Loucy (cell line): ENCODE results near the gene BIRC2.

Experiments used
- EZH2phosphoT487 ChIP-seq: fragments of 200-600 bp; IDR thresholded peaks from 2 replicates; pipeline ENCODE4 v1.6.1; 2018; ENCODE audit warnings: antibody characterized with exemption, mild to moderate bottlenecking, moderate library complexity, borderline replicate concordance
- TF ChIP-seq, protein P1 (sequence below): fragments of 200-600 bp; sonication (generic); conservative IDR thresholded peaks from 2 replicates; pipeline ENCODE4 v1.5.1; 2014; ENCODE audit warnings: mild to moderate bottlenecking, antibody characterized with exemption, low read length

- TF ChIP-seq, protein P1, sequence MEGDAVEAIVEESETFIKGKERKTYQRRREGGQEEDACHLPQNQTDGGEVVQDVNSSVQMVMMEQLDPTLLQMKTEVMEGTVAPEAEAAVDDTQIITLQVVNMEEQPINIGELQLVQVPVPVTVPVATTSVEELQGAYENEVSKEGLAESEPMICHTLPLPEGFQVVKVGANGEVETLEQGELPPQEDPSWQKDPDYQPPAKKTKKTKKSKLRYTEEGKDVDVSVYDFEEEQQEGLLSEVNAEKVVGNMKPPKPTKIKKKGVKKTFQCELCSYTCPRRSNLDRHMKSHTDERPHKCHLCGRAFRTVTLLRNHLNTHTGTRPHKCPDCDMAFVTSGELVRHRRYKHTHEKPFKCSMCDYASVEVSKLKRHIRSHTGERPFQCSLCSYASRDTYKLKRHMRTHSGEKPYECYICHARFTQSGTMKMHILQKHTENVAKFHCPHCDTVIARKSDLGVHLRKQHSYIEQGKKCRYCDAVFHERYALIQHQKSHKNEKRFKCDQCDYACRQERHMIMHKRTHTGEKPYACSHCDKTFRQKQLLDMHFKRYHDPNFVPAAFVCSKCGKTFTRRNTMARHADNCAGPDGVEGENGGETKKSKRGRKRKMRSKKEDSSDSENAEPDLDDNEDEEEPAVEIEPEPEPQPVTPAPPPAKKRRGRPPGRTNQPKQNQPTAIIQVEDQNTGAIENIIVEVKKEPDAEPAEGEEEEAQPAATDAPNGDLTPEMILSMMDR: no peak
- TF ChIP-seq EZH2phosphoT487: no peak
Measured at GRCh38 chr11:102307727-102308038, 39.3 kb upstream of the BIRC2 start.
